A673 (cell line): Measurements from ENCODE around the gene YIF1A.

Experiments
- EZH2 ChIP-seq: fragments of 200-600 bp; sonication (generic); IDR thresholded peaks from 2 replicates; pipeline ENCODE4 v1.6.1; 2017; ENCODE audit warnings: borderline replicate concordance, low read depth, mild to moderate bottlenecking, mixed read lengths, antibody characterized with exemption, low read length; ENCODE audit not compliant: poor library complexity, severe bottlenecking
- TF ChIP-seq, protein P1 (sequence below): fragments of 300-800, 200-600 bp; sonication (generic); conservative IDR thresholded peaks from 2 replicates; pipeline ENCODE4 v1.5.1; 2017; ENCODE audit warnings: low read depth, mild to moderate bottlenecking, antibody characterized with exemption, low read length, moderate library complexity, mixed read lengths

DNA sequence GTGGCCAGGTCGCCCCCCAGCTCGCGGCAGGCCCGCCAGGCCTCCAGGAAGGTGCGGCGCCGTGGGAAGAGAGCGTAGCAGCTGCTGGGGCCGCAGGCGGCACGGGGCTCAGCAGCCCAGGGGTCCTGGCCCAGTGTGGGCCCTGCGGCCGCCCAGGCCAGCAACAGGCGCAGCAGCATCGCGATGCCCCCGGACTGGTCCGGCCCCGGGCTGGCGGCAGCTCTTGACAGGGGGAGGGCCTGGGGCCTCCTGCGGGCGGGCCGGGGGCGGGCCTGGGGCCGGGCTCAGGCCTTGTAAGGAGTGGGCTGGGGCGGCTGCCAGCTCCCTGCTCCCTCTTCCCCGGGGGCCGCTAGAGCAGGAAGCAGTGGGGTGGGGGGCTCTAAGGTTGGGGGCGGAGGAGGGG, 27.9 kb upstream of the YIF1A start, which contains the start of gene CD248:
- TF ChIP-seq EZH2: no peak
- TF ChIP-seq, protein P1, sequence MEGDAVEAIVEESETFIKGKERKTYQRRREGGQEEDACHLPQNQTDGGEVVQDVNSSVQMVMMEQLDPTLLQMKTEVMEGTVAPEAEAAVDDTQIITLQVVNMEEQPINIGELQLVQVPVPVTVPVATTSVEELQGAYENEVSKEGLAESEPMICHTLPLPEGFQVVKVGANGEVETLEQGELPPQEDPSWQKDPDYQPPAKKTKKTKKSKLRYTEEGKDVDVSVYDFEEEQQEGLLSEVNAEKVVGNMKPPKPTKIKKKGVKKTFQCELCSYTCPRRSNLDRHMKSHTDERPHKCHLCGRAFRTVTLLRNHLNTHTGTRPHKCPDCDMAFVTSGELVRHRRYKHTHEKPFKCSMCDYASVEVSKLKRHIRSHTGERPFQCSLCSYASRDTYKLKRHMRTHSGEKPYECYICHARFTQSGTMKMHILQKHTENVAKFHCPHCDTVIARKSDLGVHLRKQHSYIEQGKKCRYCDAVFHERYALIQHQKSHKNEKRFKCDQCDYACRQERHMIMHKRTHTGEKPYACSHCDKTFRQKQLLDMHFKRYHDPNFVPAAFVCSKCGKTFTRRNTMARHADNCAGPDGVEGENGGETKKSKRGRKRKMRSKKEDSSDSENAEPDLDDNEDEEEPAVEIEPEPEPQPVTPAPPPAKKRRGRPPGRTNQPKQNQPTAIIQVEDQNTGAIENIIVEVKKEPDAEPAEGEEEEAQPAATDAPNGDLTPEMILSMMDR: no peak
